HG03095 (cell line): ENCODE data around the gene ARID5B.
"Not testable (repeated sequence)": the region's sequence is repeated elsewhere in the genome, so short reads cannot be mapped to it uniquely, and the experiment has no call there.

Source experiments
- ATAC-seq: cut with Tn5 transposase; IDR thresholded peaks from one replicate; pipeline ENCODE4 v1.9.1; 2021; ENCODE audit warnings: moderate library complexity; ENCODE audit not compliant: unreplicated experiment

The ARID5B gene

DNA sequence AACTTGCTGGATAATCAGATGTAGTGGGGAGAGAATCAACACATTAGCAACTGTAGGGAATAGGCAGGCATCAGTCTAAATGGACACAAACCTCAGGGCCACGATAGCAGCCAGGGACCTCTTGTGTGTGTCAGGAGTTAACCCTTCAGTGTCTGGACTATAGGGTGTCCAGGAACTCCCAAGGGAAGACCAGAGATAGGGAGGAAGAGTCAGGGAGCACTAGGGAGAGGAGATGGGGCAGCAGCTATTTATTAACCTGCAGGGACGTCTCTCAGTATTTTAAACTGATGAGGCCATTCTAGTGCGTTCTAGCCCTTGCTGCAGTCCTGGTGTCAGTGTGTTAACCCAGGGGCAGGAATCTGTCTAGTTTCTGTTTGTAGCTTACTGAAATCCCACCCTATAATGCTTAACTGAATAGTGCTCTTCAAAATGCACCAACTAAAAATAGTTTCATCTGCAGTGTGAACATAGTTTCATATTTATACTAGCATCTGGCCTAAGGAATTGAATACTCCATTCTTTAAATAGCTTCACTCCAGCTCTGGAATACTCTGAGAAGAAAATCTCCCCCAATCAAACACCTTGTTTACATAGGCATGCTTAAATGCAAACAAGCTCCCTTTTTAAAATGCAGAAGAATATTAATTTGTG is 62.7 kb downstream of the ARID5B start:
- peak; percentile 28 for ATAC-seq

DNA sequence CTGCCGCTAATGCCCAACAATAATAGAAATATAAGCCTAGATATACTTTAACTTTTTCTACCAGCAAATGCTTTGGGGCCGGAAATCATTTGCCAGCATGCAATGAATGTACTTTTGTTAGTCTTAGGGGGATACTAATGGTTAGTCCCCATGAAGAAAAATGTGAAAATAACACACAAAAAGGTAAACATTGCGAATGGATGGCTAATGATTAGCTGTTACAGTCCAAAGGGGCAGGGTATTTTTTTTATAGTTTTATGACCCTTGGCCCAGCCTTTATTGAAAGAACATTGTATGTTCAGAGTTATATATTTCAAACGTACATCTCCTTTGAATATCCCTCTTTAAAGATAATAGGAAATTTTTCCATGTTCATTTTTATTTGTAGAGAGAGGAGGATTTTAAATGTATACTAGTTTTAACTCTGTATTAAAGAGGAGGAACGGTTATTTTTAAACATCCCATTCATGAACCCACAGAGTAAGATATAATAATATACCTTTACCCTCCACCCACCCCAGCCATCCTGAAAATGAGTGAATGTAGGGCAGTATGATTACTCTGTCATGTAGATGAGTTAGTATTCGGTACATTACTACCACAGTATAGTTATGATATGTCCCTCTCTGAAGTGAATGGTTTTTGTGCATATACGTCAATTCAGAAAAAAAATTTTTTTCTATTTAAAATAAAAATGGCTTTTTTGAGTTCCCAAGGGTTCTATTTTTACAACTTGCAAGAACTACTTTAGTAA is 63.6 kb downstream of the ARID5B start:
- ATAC-seq = no peak

DNA sequence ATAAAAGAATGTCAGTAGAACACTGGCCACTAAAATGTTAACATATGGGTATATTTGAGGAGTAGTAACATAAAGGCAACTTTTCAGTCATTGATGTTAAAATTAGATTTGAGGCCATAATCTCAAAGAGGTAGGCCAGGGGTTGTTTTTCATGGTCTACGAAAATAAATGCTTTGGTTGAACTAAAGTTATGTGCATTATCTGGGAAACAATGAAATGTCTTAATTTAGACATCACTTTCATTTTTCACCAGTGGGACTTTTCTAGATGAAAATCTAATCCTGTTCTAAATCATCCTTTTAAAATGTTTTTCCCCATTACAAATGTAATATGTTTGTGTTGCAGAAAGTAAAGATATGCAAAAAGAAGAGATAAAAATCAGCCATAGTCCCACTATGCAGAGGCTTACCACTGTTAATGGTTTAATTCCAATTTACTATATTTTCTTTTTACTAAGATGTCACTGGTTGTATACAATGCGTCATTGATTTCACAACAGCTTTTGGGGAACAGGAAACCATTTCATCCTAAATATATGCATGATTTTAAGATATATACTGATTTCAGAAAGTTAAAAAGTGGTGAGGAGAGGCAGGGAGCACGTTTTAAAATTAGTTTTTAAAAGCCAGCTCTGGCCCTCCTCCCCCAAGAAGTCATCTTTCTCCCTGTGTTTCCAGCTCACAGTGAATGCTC is 64.3 kb downstream of the ARID5B start:
- ATAC-seq = no peak

DNA sequence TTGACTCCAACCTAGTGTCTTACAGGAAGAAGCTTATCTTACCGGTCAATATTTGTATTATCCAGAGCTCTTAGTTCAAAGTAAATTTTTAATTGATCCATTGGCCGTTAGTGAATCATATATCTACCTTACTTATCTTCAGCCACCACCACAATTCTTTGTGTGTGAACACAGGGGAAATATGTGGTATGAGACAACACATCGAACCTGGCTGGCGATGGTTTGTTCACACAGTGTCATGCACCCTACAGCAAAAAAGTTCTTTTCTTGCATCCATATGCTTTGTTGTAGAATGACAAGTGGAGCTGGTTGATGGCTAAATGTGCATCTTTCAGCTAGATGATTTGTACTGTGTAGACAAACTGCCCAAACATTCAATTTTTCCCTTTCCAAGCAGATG is 65.8 kb downstream of the ARID5B start:
- ATAC-seq = no peak

DNA sequence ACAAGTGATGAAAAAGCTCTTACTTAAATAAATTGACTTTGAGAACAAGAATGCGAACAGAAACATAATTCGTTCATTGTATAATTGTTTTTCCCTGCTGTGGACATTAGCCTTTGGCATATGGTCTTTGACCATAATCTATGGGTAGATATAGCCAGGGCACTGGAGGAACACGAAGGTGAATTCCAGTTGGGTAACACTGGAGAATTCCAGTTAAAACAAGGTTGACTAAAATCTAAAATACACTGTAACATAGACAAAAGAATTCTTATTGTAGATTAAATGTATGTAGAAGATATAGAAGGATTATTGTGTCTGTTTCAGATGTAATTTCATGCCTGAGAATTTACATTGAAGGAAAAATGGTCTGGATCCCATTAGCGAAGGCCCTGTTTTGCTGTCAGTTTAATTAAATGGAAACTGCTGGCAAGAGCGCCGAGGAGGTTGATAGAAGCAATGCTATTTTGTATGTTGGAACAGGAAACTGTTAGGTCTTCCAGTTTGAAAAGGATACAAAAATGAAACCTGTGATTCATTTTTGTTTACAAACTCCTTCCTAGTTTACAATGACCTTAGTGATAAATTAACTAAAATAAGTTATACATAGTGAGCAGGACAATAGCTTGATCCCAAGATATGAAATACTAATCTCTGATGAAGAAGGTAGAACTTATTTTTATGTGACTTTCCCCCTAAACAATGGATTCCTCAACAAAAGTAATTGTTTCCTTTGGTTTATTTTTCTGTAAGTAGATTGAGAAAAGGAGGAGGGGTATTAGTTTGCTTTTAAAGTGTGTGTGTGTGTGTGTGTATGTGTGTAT is 68.9 kb downstream of the ARID5B start:
- ATAC-seq = no peak

DNA sequence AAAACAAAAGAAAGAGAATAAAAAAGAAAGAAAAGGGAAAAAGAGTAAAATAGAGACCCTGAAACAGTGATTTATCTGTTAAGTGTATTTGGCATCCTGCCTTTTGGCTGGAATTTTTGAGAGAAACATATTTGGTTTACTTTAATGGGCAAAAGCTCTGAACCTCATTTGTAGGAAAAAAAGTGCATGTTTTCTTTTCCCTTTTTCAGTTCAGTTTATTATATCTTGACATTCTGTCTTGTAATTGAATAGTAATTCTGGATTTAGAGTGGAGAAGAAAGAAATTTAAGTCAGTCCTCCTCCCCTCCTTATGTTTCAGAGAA is 69.5 kb downstream of the ARID5B start:
- ATAC-seq = no peak

DNA sequence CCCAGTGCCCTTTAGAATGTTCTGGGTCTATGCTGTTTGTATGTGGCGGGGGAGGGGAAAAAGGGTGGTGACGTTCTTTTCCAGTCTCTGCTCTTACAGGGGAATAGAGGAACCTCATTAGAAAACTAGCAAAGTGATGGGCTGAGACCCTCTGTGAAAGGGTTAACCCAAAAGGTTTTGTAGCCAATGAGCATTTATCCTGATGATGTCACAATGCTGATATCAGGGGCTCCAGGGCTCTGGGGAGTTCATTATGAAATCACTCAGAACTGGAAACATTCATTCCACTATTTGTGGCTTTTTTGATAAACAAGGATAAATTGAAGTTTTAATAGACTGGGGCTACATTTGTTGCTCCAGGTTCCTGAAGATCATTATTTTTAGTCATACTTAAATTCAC is 71.7 kb downstream of the ARID5B start:
- ATAC-seq = no peak

DNA sequence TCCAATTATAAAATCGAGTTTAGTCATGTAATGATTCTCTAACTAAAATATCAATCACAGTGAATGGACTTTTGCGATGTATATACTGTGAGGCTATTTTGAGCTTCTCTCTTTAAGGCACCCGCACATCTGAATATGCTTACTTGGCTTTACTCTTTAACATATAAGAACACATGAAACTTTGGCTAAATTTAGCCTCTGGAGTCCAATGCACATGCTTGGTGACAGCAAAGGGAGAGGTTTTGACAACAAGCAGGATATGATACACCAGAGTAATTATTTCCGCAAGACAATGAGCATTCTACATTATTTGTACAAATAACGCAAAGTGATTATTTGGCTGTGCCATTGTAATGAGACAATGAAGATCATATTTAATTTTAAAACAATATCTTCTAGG is 72.4 kb downstream of the ARID5B start:
- ATAC-seq = no peak

DNA sequence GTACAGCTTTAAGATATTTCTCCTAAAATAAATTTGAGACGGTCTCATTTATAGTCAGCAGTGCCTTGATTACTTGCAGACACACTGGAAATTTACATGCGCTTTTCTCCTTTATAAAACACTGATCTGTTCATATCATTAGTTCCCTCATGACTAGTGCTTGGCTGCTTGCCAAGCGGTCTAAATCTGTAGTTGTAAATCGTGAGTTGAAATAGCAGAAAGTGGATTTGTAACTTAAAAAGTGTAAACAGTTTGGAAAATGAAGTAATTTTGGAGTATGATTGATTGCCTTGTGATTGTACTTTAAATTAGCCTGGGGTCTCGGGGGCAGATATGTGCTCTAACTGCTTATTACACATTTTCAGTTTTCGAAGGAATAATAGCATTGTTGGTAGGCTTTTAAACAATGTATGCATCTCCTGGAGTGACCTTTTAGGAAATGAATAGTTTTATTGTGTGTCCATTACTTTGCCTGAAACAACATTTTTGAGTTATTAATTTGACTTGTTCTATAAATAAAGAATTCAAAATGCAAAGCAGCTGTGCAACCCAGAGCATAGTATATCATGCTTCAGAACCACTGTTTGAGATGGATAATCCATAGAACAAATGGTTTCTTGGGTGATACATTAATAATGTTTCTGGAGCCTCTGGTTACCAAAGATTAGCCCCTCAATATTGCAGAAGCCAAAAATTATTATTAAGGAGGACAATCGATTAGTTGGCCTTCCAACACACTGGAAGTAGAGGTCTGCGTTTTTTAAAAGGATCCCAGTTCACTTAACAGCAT is 73.3 kb downstream of the ARID5B start:
- peak; percentile 19 for ATAC-seq

DNA sequence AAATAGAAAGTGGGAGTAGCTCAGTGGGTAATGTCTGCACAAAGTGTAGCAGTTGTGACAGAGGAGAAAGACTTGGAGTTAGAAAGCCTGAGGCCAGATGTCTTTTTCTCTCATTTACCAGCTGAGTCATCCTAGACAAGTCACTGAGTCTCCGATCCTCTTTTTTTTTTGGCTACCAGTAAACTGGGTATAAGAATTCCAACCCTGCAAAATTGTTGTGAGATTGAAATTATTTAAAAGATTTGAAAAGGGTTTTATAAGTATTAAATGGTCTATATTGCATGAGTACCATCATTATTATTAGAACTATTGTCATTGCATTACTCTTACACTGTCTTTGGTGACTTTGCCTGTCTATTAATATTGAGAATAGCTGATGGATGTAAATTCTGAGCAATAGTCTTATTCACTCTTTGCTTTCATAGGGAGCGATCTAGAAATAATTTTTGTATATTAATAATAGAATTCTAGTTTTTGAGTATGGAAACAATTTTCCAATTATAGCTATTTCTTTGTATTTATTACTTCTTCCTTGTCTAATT is 74.0 kb downstream of the ARID5B start:
- peak; percentile 94 for ATAC-seq

DNA sequence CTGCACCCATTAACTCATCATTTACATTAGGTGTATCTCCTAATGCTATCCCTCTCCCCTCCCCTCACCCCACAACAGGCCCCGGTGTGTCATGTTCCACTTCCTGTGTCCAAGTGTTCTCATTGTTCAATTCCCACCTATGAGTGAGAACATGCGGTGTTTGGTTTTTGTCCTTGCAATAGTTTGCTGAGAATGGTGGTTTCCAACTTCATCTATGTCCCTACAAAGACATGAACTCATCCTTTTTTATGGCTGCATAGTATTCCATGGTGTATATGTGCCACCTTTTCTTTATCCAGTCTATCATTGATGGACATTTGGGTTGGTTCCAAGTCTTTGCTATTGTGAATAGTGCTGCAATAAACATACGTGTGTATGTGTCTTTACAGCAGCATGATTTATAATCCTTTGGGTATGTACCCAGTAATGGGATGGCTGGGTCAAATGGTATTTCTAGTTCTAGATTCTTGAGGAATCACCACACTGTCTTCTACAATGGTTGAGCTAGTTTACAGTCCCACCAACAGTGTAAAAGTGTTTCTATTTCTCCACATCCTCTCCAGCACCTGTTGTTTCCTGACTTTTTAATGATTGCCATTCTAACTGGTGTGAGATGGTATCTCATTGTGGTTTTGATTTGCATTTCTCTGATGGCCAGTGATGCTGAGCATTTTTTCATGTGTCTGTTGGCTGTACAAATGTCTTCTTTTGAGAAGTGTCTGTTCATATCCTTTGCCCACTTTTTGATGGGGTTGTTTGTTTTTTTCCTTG is 75.6 kb downstream of the ARID5B start:
- not testable (repeated sequence) for ATAC-seq

DNA sequence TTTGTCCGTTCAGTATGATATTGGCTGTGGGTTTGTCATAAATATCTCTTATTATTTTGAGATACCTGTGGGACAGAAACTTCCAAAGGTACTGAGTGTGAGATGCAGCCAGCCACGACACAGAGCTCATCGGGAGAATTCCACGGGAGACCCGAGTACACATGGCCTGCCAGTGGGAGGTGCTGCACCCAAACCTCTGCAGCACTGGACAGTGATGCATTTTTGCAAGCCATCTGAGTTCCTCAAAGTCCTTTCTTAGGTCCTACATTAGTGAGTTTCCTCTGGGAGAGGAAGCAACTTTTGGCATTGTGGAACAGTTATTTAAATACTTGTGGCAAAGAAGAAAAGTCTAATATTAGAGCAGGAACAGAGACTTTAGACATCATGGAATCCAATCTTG is 77.5 kb downstream of the ARID5B start:
- no peak for ATAC-seq

DNA sequence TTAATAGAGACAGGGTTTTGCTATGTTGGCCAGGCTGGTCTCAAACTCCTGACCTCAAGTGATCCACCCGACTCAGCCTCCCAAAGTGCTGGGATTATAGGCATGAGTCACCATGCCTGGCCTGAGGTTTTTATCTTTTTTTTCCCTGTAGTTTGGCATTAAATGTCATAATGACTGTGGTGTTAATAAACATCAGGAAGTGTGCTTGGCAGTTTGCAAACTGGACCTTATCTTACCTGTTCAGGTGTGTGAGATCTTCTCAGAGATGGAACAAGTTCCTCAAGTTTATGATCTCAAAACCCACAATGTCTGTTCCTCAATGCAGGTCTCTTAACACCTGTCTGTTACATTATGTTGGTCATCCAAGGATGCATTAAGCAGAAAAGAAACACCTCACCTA is 80.0 kb downstream of the ARID5B start:
- no peak for ATAC-seq

DNA sequence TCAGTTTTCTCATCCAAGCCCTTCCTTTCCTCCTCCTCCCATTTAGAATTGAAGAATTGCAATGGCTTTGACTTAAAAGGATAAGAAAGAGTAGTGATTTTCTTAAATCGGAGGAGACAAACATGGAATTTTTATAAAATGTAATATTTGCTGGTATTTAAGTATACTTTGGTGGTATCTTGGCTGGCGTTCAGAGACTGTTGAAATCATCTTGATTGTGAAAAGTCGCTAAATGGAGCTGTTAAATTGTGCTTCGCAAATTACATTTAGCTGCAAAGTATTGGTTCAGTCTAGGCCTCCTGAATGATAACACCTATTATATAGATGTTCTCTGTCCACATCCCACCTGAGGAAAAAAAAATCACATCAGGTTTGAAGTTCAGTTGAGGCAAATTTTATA is 81.8 kb downstream of the ARID5B start:
- no peak for ATAC-seq

DNA sequence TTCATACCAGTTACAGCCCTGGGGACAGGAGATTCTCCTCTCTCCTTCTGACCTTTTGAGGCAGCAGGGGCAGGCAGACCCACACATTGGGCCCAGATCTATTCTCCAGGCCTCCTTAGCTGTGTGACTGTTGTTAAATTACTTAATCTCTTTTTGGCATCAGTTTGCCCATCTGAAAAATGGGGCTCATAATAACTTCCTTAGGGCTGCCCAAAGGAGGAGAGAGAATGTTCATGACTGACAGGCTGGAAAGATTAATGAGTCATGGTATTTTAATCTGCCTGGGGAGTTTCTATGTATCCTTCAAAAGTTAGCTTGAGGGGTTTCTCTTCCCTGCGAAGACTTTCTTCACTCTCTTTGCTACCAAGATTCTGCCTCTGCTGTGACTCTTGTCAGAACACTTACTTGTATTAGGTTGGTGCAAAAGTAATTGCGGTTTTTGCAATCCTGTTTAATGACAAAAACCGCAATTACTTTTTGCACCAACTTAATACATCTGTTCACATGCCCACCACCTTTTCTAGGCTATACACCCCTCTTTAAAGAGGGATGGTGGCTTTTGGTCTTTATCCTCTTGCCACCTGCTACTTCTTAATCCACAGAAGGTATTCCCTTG is 83.4 kb downstream of the ARID5B start:
- no peak for ATAC-seq

DNA sequence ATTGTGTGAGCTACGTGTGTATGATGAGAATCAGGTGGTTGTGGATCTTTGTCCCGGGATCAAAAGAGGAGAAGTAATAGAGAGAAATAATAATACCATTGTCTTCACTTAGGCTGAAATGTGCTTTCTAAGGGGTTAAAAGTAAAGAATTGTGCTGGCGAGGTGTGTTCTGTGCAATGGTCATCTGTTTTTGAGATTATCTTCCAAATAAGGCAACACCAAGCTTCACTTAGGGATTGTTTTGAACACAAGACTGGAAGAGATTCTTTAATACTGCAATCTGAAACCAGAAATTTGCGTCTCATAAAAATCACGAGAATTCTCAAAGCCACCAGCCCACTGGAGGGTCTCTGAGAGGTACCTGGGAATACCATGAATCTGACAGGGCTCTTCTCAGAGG is 84.2 kb downstream of the ARID5B start:
- no peak for ATAC-seq

DNA sequence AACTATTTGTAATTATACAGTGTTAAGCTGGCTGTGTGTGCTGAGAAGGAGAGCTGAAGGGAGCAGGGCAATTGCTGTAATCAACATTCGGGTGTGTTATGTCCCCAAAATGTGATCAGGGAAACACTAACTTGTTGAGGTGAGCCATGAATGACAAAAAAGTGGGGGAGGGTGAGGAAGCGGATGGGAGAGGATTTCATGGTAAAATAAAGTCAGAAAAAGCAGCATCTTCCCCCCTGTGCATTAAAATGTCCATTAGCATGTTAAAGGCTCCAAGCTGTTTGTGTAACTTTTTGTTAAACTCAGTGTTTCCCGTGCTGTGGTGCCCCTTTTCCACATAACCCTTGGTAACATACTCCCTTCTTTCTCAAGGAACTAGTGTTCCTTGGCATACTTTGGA is 84.9 kb downstream of the ARID5B start:
- no peak for ATAC-seq

DNA sequence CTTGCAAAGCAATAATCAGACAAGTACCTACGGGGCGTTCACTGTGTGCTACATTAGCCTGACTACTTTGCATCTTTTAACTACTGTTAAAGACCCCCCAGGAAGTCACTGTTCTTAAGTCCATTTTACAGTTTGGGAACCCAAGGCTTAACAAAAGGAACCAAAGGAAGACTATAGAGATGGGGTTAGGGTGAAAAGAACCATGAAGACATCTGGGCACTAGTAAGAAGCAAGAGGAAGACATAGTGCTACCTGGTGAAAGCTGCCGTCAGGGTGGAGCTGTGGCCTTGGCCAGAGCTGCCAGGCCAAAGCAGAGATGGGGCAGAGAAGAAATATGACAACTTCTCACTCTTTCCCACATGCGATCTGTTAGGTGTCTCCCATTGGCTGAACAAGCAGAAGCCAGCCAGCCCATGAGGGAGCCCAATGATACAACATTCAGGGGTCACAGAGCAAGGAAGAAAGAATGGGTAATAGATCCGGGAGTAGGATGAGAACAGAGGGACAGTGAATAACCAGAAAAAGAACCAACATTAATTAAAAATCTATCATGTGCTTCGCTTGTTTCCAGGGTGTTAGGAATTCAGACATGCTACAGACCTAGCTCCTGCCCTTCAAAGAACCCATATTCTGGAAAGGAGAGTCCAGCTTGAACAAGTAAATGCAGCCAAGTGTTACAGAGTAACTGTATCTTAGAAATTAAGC is 85.4 kb downstream of the ARID5B start:
- ATAC-seq = no peak

DNA sequence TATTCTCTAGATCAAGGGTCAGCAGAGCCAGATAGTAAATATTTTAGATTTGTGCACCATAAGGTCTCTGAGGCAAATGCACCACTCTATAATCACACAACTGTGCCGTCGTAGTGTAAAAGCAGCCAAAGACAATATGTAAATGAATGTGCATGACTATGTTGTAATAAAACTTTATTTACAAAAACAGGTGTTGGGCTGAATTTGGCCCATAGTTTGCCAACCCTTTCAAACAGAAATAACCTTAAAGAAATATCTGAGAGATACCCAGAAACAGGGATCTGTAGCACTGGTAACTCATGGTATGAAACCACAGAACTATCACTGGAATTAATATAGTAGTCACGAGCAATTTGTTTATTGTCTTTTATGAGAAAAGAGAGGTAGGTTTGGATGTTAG is 86.0 kb downstream of the ARID5B start:
- ATAC-seq = peak; percentile 27
